ENCODE results near the gene PNPLA7.

PNPLA7 gene

DNA sequence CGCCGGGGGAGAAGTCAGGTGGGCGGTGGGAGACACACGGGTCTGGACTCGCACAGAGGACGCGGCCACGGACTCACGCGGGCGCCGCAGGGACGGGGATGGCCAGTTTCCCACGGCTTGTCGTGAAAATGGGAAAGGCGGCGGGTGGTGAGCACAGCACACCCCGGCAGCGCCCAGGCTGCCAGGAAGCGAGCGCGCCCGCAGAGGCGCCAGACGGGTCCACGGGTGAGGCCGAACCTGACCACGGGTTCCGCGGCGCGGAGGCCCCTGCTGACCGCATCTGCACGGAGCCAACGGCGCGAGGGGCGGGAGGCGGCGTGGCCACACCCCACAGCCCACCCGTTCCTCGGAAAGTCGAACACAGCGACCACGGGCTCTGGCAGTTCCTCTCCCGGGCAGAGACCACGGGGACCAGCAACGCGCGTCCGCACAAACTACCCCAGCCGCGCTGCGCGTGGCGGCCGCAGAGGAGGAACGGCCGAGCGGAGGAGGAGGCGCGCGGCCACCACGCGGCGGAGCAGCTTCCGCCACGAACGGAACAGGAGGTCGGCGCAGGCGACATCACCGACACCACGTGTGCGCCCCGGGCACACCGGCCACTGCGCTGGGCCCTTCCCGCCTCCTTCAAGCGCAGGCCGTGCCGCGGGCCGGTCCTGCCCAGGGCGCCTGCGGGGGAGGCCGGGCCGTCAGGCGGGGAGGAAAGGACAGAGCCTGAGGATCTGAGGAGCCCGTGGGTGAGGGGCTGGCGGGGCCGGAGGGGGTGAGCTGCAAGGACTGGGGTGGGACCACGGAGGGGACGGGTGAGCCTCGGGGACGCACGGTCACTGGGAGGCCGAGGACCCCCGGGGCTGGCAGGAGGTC lies 132.8 kb downstream of the PNPLA7 start:
- no peak for DNase-seq (ENCODE audit: low spot score)

DNA sequence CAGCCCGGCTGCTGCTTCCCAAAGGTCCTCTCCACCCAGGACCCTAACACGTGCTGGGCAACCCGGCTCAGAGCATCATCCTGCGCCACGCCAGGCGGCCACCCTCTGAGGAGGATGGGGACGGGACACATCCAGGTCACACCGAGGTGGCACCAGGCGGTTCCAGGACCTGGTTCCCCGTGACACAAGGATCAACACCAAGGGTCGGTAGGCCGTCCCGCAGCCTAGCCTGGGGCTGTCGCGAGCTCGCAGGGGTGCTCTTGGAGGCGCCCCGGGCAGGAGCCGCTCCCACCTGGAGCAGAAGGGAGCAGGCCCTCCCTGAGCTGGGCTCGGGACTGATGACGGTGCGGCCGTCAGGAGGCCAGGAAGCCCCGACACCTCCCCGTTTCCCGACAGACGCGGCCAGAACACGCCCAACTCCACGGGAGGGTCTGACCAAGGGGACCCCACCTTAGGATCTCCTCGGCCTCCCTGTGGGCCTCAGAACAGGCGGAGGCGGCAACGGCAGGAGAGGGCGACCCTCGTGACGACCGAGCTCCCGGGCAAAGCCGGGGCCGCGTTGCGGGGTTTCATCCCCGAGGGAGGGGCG lies 133.5 kb downstream of the PNPLA7 start:
- DNase-seq (ENCODE audit: low spot score), result no peak

DNA sequence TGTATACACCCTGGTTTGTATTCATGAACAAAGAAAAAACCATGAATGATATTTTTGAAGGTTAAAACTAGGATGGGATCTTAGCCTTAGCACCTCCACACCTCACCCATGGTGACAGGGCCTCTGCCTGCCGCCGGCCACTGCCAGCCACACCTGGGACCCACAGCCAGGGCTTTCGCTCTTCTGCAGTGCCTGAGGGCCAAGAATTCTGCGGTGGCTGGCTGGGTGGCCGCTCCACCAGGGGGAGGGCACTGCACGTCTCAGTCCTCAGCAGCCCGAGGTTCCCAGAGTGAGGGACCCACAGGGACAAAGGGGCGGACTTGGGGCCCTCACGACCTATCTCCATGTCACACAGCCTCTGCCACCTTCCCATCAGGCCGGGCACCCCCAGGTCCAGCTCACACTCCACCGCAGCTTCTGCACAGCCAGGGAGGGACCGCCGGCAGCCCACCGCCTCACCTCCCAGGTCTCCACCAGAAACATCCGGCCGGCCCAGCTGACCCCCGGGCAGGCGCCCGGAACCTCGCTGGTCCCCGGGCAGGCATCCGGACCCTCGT lies 134.1 kb downstream of the PNPLA7 start:
- no peak for DNase-seq (ENCODE audit: low spot score)

DNA sequence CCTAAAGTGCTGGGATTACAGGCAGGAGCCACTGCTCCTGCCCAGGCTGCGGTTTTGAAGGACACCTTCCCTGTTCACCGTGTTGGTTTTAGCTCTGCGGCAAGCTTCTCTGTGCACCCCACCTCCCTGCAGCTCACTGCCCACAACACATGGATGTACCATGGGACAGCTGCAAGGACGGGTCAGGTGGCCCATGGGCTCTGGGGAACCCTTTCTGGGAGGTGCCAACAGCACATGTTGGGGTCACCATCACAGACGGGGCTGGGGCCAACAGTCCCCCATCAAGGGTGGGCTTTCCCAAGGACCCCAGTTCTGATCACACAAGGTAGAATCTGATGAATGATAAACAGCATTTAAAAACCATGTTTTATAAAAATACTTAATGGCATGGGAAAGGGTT lies 134.8 kb downstream of the PNPLA7 start:
- DNase-seq (ENCODE audit: low spot score), result no peak

DNA sequence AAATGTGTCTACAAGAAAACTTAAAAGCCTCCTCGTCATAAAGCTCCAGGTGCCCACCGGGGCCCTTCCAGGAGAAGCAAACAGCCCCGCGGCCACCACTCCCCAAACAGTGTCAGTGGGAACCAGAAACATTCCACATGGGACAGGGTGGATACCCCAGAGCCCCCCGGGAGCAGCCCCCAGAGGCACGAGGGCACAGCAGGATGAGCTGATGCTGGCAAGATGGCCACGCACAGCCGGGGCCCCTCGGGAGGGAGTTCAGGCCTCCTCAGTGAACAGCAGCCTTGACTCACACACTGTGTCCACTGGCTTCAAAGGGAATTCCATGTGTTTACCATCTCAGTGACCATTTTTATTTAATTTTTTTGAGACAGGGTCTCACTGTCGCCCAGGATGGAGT lies 137.8 kb downstream of the PNPLA7 start:
- no peak for DNase-seq (ENCODE audit: low spot score)

DNA sequence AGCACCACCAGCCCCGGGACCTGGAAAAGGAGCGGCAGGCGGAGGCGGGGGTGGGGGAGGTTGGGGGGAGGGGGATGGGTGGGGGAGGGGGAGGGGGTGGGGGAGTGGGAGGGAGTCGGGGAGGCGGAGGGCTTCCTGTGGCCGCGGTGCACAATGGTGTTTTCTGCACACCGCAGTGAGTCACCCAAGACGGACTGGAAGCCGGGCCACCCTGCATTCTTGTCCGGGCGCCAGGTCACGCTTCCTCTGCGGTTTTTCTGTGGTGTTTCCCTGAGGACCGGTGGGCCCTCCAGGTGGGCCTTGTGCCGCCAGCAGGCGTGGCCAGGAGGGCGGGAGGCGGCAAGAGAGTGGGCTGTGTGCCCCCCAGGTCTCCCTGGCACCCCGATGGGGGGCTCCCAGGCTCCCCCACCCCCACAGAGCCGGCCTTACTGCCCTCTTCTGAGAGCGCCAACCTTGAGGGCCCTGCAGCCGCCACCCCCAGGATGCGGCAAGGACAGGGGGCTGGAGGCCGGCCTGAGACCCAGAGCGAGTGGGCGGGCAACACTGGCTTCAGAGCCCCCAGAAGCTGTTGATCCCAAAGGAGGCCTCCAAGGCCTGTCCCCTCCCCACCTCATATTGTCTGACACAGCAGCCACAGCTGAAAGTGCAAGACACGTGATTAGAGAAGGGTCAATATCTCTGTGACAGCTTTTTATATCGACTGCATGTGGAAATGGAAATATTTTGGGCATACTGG lies 138.4 kb downstream of the PNPLA7 start:
- DNase-seq (ENCODE audit: low spot score), result peak; percentile 89

DNA sequence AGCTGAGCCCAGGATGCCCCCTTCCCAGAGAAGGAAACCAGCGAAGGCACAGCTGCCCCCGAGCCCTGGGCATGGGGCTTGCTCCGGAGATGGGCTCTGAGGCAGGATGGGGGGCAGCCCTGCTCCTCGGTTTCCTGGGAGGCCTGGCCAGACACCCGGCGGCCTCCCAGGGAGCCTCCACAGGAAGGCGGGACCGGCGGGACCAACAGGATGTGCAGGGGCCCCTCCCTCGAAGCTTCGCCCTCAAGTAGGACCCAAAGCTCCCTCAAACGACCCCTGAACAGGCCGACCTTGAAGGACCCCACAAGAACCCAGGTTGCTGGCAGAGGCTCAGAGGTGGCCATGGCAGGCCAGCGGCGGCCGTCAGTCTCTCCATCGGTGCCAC lies 138.9 kb downstream of the PNPLA7 start:
- peak; percentile 28 for DNase-seq (ENCODE audit: low spot score)

DNA sequence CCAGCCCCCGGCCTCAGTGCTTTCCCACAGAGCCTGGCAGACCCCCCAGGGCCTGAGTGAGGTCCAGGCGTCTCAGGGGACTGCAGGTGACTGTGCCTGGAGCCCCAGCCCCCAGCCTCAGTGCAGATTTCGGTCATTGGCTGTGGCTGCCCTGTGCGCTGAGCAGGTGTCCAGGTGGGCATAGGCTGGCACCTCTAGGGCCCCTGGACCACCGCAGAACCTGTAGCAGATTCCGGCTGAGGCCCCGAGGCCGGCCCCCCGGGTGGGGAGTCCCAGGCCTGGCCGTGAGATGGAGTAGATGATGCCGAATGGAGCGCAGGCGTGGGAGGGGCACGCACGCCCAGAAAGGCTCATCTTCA lies 139.3 kb downstream of the PNPLA7 start:
- no peak for DNase-seq (ENCODE audit: low spot score)

DNA sequence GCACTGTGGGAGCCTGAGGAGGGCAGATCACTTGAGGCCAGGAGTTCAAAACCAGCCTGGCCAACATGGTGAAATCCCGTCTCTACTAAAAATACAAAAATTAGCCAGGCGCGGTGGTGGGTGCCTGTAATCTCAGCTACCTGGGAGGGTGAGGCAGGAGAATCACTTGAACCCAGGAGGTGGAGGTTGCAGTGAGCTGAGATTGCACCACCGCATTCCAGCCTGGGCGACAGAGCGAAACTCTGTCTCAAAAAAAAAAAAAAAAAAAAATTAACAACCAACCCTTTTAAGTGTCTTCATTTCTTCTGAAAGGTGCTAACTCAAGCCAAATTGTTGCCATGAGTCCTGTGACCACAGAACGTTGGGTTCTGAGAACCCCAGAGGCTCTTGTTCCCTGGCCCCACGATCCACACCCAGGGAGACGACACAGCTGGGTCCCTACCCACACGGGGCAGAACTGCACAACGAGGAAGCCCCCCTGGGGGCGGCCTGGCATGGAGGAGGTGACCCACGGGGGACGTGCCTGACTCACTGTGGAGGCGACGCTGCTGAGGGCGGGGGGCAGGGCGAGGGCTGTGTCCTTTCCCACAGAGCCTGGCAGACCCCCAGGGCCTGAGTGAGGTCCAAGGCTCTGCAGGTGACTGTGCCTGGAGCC lies 139.8 kb downstream of the PNPLA7 start:
- peak; percentile 29 for DNase-seq (ENCODE audit: low spot score)

All from kidney tubule cell (primary cell).